Thyroid gland (tissue), 4 donors: ENCODE data around the gene TSC22D3. TPM values are rescaled to one million over a fixed set of nuclear protein-coding genes. Genes with fewer than 3 reads are reported as not detected.
A peak's percentile ranks its signal among the peaks of the same experiment; 100 is the strongest.

Experiments
- DNase-seq, 2 donors: peaks; one replicate each; pipeline ENCODE4 v3.0.0-alpha.2; 2019
- H3K27ac ChIP-seq, 3 donors: fragments of 200-600 bp; sonication (generic); 1 replicate in 2 of 3; 2 replicates in 1 of 3; pipeline ENCODE4 v1.5.1; 2016 to 2019; ENCODE audit warnings: mild to moderate bottlenecking in 1 of 3, moderate library complexity in 1 of 3
- H3K27me3 ChIP-seq: fragments of 200-600 bp; sonication (generic); one replicate; pipeline ENCODE4 v1.5.1; 2019
- H3K36me3 ChIP-seq, 2 donors: fragments of 200-600 bp; sonication (generic); one replicate each; pipeline ENCODE4 v1.5.1; 2016 to 2019
- H3K4me1 ChIP-seq, 2 donors: fragments of 200-600 bp; sonication (generic); one replicate each; pipeline ENCODE4 v1.5.1; 2017 to 2019
- H3K4me3 ChIP-seq, 3 donors: fragments of 200-600 bp; sonication (generic); replicated peaks in 1 of 3; 1 replicate in 2 of 3; 2 replicates in 1 of 3; pipeline ENCODE4 v1.5.1; 2016; ENCODE audit warnings: mild to moderate bottlenecking in 1 of 3
- H3K9me3 ChIP-seq: fragments of 200-600 bp; sonication (generic); one replicate; pipeline ENCODE4 v1.5.1; 2017
- POLR2A ChIP-seq, 2 donors: fragments of 450-650 bp; IDR thresholded peaks; one replicate each; pipeline ENCODE4 v1.6.1; 2017; ENCODE audit warnings: antibody characterized with exemption in 2 of 2, mild to moderate bottlenecking in 2 of 2, moderate library complexity in 1 of 2
- WGBS, 2 donors: methylation state at CpG; one replicate each; pipeline ENCODE4 v1.1.5; 2017; 5-methylcytosine and 5-hydroxymethylcytosine counted together
- intact Hi-C: fragments of 100-400 bp; cut with DNase I; formaldehyde crosslinking; loops from one replicate; pipeline ENCODE4 v1.15.1; 2023
- total RNA-seq, 4 donors: library from RNA; depleted of rRNA; stranded (reverse); fragments of >200 nt; gene quantifications; one replicate each; pipeline ENCODE4 v1.2.3, GENCODE V29; 2016
- TF ChIP-seq, protein P1 (sequence below), 6 experiments: fragments of 200-600 bp in 3 of 6; fragments of 450-650 bp in 3 of 6; sonication (generic) in 3 of 6; IDR thresholded peaks; one replicate each; pipeline ENCODE4 v1.5.1; 2016 to 2019; ENCODE audit warnings: antibody characterized with exemption in 6 of 6, mild to moderate bottlenecking in 2 of 6, inconsistent platforms in 1 of 6, moderate library complexity in 1 of 6

Gene TSC22D3
- total RNA-seq, 4 donors from 2014 or later: 268 to 504 (median 383) TPM

DNA sequence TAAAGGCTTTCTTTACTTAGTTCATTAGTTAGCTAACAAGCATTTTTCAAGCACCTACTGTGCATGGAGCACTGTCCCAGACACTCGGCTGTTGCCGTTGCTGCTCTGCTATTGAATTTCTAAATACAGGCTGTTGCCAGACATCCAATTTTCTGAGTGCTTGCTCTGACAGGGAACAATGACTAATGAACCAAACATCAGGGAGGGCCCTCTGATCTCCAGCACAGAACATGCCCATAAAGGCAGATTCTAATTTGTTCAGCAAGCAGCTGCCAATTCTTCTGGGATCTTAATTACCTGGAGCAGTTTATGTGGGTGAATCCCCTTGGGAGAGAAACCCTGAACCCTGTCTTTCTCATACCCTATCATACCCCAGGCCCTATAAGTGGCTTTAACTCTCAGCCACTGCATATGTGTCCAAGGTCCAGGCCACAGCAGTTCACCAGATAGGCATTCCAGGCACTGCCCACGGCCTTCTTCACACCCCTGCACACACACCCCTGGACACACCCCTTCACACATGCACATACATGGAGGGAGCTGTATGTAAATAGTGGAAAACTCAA lies 27.9 kb downstream of the TSC22D3 start:
- no peak overlapping the region for H3K4me3 ChIP-seq
- H3K9me3 ChIP-seq: no peaks in the 10 kb centered on the region
- peak overlapping the region; percentile 57 to 72 (median 63) for H3K27ac ChIP-seq
- peaks cover 13 to 28% of the 10 kb centered on the region in 2 donors for H3K4me1 ChIP-seq
- H3K27me3 ChIP-seq: no peaks in the 10 kb centered on the region
- H3K36me3 ChIP-seq: no peaks in the 10 kb centered on the region
- WGBS, 2 donors: 28% methylated on average over 3 of the region's 3 CpGs
- intact Hi-C loops: no loop called here
- DNase-seq: peak; percentile 46 to 55
- TF ChIP-seq POLR2A (IDR thresholded peaks at IDR 0.05): peak in 1 of 2 donors; percentile 45
- TF ChIP-seq, protein P1, sequence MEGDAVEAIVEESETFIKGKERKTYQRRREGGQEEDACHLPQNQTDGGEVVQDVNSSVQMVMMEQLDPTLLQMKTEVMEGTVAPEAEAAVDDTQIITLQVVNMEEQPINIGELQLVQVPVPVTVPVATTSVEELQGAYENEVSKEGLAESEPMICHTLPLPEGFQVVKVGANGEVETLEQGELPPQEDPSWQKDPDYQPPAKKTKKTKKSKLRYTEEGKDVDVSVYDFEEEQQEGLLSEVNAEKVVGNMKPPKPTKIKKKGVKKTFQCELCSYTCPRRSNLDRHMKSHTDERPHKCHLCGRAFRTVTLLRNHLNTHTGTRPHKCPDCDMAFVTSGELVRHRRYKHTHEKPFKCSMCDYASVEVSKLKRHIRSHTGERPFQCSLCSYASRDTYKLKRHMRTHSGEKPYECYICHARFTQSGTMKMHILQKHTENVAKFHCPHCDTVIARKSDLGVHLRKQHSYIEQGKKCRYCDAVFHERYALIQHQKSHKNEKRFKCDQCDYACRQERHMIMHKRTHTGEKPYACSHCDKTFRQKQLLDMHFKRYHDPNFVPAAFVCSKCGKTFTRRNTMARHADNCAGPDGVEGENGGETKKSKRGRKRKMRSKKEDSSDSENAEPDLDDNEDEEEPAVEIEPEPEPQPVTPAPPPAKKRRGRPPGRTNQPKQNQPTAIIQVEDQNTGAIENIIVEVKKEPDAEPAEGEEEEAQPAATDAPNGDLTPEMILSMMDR (IDR thresholded peaks at IDR 0.05): no peak

DNA sequence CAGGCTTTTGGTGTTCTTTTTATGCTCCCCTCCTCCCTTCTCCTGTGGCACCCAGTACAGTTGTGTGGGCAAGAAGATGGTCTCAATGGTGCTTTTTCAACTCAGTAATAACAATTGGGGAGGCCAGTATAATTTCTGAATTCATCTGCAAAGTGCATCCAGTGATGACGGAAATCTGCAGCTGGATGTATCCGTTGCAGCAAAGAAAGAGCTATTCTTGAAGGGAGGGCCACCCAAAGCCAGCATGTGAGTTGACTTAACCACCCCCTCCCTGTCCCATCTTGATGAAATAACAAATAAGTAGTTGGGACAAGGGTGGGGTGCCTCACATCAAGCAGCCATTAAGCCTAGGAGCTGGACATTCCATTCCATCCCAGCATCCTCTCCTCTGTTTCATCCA lies 30.7 kb downstream of the TSC22D3 start:
- no peaks in the 10 kb centered on the region for H3K36me3 ChIP-seq
- TF ChIP-seq, protein P1 (IDR thresholded peaks at IDR 0.05): no peak
- TF ChIP-seq POLR2A (IDR thresholded peaks at IDR 0.05): no peak
- WGBS, 2 donors: 85 to 96% methylated on average over 2 of the region's 2 CpGs
- H3K4me3 ChIP-seq: no peak overlapping the region
- DNase-seq: no peak
- H3K9me3 ChIP-seq: no peaks in the 10 kb centered on the region
- intact Hi-C loops: no loop called here
- H3K27ac ChIP-seq: no peak overlapping the region
- no peaks in the 10 kb centered on the region for H3K27me3 ChIP-seq
- peaks cover 31 to 52% of the 10 kb centered on the region in 2 donors for H3K4me1 ChIP-seq

- H3K36me3 ChIP-seq: no peaks in the 10 kb centered on the region
- WGBS, 2 donors: 99% methylated on average over 7 of the region's 7 CpGs
- peaks cover 40 to 61% of the 10 kb centered on the region in 2 donors for H3K4me1 ChIP-seq
- H3K27me3 ChIP-seq: no peaks in the 10 kb centered on the region
- intact Hi-C loops: no loop called here
- no peaks in the 10 kb centered on the region for H3K9me3 ChIP-seq
- DNase-seq: no peak
- TF ChIP-seq, protein P1 (IDR thresholded peaks at IDR 0.05): no peak
- no peak for TF ChIP-seq POLR2A (IDR thresholded peaks at IDR 0.05)
- peak overlapping the region in 1 of 3 donors; percentile 96 for H3K27ac ChIP-seq
- no peak overlapping the region for H3K4me3 ChIP-seq
Observed at GRCh38 chrX:107743995-107744394, 31.6 kb downstream of the TSC22D3 start.

GRCh38 chrX:107742700-107743191 lies 32.8 kb downstream of the TSC22D3 start:
- no peaks in the 10 kb centered on the region for H3K9me3 ChIP-seq
- H3K4me3 ChIP-seq: no peak overlapping the region
- intact Hi-C loops: no loop called here
- WGBS, 2 donors: 92% methylated on average over 2 of the region's 23 CpGs; no CpG with 5 or more reads in 1 of the 2 donors
- no peak for TF ChIP-seq POLR2A (IDR thresholded peaks at IDR 0.05)
- TF ChIP-seq, protein P1 (IDR thresholded peaks at IDR 0.05): no peak
- peak overlapping the region; percentile 87 to 98 (median 96) for H3K27ac ChIP-seq
- DNase-seq: no peak
- peaks cover 46 to 66% of the 10 kb centered on the region in 2 donors for H3K4me1 ChIP-seq
- H3K27me3 ChIP-seq: no peaks in the 10 kb centered on the region
- H3K36me3 ChIP-seq: no peaks in the 10 kb centered on the region

DNA sequence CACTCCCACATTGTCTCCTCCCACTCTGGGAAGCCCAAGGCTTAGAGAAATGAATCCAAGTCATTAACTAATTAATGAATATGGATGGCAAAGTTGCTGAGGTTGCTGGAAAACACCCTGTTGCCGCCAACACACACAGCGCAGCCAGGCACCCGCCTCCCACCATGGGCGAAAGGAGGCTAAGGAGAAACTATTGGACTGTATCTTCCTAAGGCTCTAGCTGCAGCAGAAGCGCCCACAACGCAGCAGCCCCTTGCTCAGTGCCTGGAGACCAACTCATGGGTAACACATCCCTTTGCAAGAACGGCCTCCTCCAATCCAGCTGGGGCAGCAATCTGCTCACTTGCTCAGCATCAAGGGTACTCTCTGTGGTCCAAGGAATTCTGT lies 34.2 kb downstream of the TSC22D3 start:
- peaks cover 58 to 71% of the 10 kb centered on the region in 2 donors for H3K4me1 ChIP-seq
- intact Hi-C loops: no loop called here
- no peak for DNase-seq
- no peaks in the 10 kb centered on the region for H3K9me3 ChIP-seq
- H3K36me3 ChIP-seq: no peaks in the 10 kb centered on the region
- H3K27me3 ChIP-seq: no peaks in the 10 kb centered on the region
- no peak for TF ChIP-seq POLR2A (IDR thresholded peaks at IDR 0.05)
- TF ChIP-seq, protein P1 (IDR thresholded peaks at IDR 0.05): no peak
- peak overlapping the region; percentile 70 to 96 (median 87) for H3K27ac ChIP-seq
- H3K4me3 ChIP-seq: no peak overlapping the region
- WGBS, 2 donors: 14 to 92% methylated on average over 1 to 2 of the region's 7 CpGs
